HepG2 (cell line): ENCODE data around the gene PIK3CD. TPM values are rescaled to one million over a fixed set of nuclear protein-coding genes. Genes with fewer than 3 reads are reported as not detected.
A peak's percentile ranks its signal among the peaks of the same experiment; 100 is the strongest.

Experiments used
- ATF2 ChIP-seq: sonication (generic); formaldehyde crosslinking; IDR thresholded peaks from 2 replicates; pipeline ENCODE4 v1.4.0; 2020; ENCODE audit warnings: missing genetic modification reagents
- BRF2 ChIP-seq: sonication (generic); formaldehyde crosslinking; IDR thresholded peaks from 2 replicates; pipeline ENCODE4 v1.8.1; 2022; ENCODE audit warnings: mild to moderate bottlenecking, missing genetic modification reagents
- DMTF1 ChIP-seq: sonication (generic); formaldehyde crosslinking; IDR thresholded peaks from 2 replicates; pipeline ENCODE4 v1.4.0; 2020; ENCODE audit warnings: mild to moderate bottlenecking, missing genetic modification reagents
- PRDM15 ChIP-seq: sonication (generic); formaldehyde crosslinking; IDR thresholded peaks from 2 replicates; pipeline ENCODE4 v1.4.0; 2020; ENCODE audit warnings: missing genetic modification reagents
- SNAPC2 ChIP-seq: sonication (generic); formaldehyde crosslinking; IDR thresholded peaks from 2 replicates; pipeline ENCODE4 v1.8.1; 2022; ENCODE audit warnings: mild to moderate bottlenecking, missing genetic modification reagents
- SP140L ChIP-seq: sonication (generic); formaldehyde crosslinking; IDR thresholded peaks from 2 replicates; pipeline ENCODE4 v1.4.0; 2020; ENCODE audit warnings: missing genetic modification reagents, borderline replicate concordance
- ZFP90 ChIP-seq: sonication (generic); formaldehyde crosslinking; IDR thresholded peaks from 2 replicates; pipeline ENCODE4 v1.8.0; 2022; ENCODE audit warnings: missing genetic modification reagents, mild to moderate bottlenecking, inconsistent platforms, borderline replicate concordance
- ZNF318 ChIP-seq: sonication (generic); formaldehyde crosslinking; IDR thresholded peaks from 2 replicates; pipeline ENCODE4 v1.4.0; 2020; ENCODE audit warnings: mild to moderate bottlenecking, missing genetic modification reagents
- ZNF7 ChIP-seq: IDR thresholded peaks from 2 replicates; pipeline ENCODE4 v1.6.1; 2016; ENCODE audit warnings: missing biosample characterization, missing genetic modification reagents
- polyA plus RNA-seq, 8 experiments: library from polyadenylated mRNA; depleted of rRNA in 3 of 8; stranded (reverse) in 7 of 8; unstranded in 1 of 8; fragments of >200 nt; fragmentation: Illumina TruSeq in 4 of 8; extraction: Trizol in 4 of 8; gene quantifications; 2 replicates each; pipeline versions ENCODE4 v1.2.1 to v1.2.3, GENCODE V29; 2011 to 2016; ENCODE audit warnings: low read depth in 4 of 8, missing spikeins in 1 of 8, mixed read lengths in 1 of 8; ENCODE audit not compliant: insufficient read depth in 1 of 8
- total RNA-seq, 5 experiments: library from RNA; depleted of rRNA; stranded (reverse); fragments of >200 nt; fragmentation: Illumina TruSeq; extraction: Trizol; gene quantifications; 2 replicates each; pipeline ENCODE4 v1.2.3, GENCODE V29; 2016; ENCODE audit warnings: low read depth in 1 of 5

PIK3CD gene
- total and polyA plus RNA-seq, 2 of the 13 experiments (the other 11 are each of a cell fraction or from before 2014, with no cell fraction given): 7.1 to 10.0 TPM

- TF ChIP-seq ZNF7 (CRISPR knock-in tag) (no peak), DMTF1 (CRISPR knock-in tag) (0 out of 2 replicates have a peak, but pooled peaks have one; percentile 26), ZFP90 (CRISPR knock-in tag) (peak; percentile 42; the same call in 1 of the 2 replicates), ZNF318 (CRISPR knock-in tag) (0 out of 2 replicates have a peak, but pooled peaks have one; percentile 85), PRDM15 (CRISPR knock-in tag) (no peak), ATF2 (CRISPR knock-in tag) (0 out of 2 replicates have a peak, but pooled peaks have one; percentile 14), SNAPC2 (CRISPR knock-in tag) (peak; percentile 26; the same call in 1 of the 2 replicates), BRF2 (CRISPR knock-in tag) (0 out of 2 replicates have a peak, but pooled peaks have one; percentile 55), SP140L (CRISPR knock-in tag) (no peak)
Observed at GRCh38 chr1:9717193-9718005, 65.9 kb downstream of the PIK3CD start (continued).
